ENCODE measurements around the gene ZC3H8.

DNA sequence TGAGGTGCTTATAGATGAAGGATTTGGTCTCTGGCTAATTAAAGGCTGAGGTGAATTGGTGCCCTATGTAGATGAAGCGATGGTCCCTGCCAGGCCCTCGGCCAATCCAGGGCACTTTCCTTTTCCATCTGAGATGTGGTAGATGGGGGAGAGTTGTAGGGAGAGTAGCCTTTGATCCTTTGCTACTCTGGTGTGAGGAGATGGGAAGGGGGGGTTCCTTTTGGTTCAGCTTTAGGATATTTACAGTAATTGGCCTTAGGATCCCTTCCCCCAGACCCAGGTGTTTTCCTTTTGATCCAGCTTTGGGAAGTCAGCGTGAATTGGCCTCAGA lies 5.4 kb upstream of the ZC3H8 start:
- TF ChIP-seq, protein P1, sequence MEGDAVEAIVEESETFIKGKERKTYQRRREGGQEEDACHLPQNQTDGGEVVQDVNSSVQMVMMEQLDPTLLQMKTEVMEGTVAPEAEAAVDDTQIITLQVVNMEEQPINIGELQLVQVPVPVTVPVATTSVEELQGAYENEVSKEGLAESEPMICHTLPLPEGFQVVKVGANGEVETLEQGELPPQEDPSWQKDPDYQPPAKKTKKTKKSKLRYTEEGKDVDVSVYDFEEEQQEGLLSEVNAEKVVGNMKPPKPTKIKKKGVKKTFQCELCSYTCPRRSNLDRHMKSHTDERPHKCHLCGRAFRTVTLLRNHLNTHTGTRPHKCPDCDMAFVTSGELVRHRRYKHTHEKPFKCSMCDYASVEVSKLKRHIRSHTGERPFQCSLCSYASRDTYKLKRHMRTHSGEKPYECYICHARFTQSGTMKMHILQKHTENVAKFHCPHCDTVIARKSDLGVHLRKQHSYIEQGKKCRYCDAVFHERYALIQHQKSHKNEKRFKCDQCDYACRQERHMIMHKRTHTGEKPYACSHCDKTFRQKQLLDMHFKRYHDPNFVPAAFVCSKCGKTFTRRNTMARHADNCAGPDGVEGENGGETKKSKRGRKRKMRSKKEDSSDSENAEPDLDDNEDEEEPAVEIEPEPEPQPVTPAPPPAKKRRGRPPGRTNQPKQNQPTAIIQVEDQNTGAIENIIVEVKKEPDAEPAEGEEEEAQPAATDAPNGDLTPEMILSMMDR (IDR thresholded peaks at IDR 0.05): no peak
- TF ChIP-seq POLR2AphosphoS5 (IDR thresholded peaks at IDR 0.05; ENCODE audit: insufficient read depth in 1 of 2, low read depth in 1 of 2) (no peak), POLR2A (IDR thresholded peaks at IDR 0.05) (no peak)
